Ectodermal cell (in vitro differentiated cells): ENCODE data around the gene ROBO1.

Source experiments
- H3K27ac ChIP-seq: 2 replicates; pipeline ENCODE4 v1.7.0; 2013; ENCODE audit warnings: mild to moderate bottlenecking, low read depth, low read length; ENCODE audit not compliant: insufficient read depth, poor library complexity, severe bottlenecking
- H3K27me3 ChIP-seq: 2 replicates; pipeline ENCODE4 v1.7.0; 2013; ENCODE audit warnings: mild to moderate bottlenecking, low read length; ENCODE audit not compliant: insufficient read depth, control insufficient read depth, poor library complexity, severe bottlenecking
- H3K36me3 ChIP-seq: one replicate; pipeline ENCODE4 v1.7.0; 2013; ENCODE audit warnings: low read length; ENCODE audit not compliant: control insufficient read depth, insufficient read depth
- H3K4me1 ChIP-seq: one replicate; pipeline ENCODE4 v1.7.0; 2013; ENCODE audit warnings: low read length; ENCODE audit not compliant: control insufficient read depth, insufficient read depth
- H3K4me3 ChIP-seq: 2 replicates; pipeline ENCODE4 v1.7.0; 2013; ENCODE audit warnings: low read depth, low read length, control low read depth; ENCODE audit not compliant: insufficient read depth
- H3K9me3 ChIP-seq: 2 replicates; pipeline ENCODE4 v1.7.0; 2013; ENCODE audit warnings: mild to moderate bottlenecking, low read length, moderate library complexity; ENCODE audit not compliant: control insufficient read depth
- WGBS, 2 experiments: methylation state at CpG; one replicate each; pipeline ENCODE4 v1.1.7; 2013; ENCODE audit warnings: missing lambda C conversion rate in 2 of 2; 5-methylcytosine and 5-hydroxymethylcytosine counted together

Gene ROBO1

DNA sequence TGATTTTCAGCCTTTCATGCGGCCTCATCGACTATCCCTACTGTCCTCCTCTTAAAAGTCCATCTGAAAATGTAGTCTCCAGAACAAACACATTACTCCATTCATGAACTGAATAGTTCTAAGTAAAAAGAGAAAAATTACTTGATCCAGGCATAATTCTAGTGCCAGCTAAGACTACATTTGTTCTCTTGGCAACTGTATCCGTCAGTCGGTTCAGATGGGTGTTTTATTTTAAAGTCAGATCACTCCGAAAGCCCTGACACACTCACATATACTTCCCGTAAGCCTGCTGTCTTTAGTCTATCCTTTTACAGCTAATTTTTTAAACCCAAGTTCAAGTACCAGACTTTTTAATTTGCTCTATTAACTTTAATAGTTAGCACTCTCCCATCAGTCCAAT lies 1102.7 kb downstream of the ROBO1 start:
- no peaks in the 10 kb centered on the region for H3K9me3 ChIP-seq
- H3K4me1 ChIP-seq: no peaks in the 10 kb centered on the region
- H3K4me3 ChIP-seq: no peak overlapping the region
- WGBS, 2 experiments: 96 to 99% methylated on average over 6 of the region's 6 CpGs
- H3K27ac ChIP-seq: no peak overlapping the region
- no peaks in the 10 kb centered on the region for H3K27me3 ChIP-seq
- peaks cover 9% of the 10 kb centered on the region for H3K36me3 ChIP-seq

DNA sequence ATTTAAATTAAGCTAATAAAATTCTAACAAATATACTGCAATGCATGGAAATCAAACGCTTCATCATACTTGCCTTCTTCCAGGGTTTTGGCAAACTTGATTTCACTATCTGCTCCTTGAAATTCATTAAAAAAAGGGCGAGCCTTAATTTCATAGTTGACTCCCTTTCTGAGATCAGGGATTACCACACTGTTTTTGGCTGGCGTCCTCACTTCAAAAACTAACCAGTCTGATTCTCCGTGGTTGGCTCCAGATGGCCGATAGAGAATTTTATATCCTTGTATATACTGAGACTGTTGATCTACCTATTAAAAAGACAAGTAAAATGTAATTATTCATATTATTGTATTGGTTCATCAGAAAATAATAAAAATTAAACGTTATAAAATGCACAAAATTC lies 1106.8 kb downstream of the ROBO1 start:
- no peak overlapping the region for H3K4me3 ChIP-seq
- H3K36me3 ChIP-seq: peaks cover 6% of the 10 kb centered on the region
- 92 to 93% methylated on average over 3 to 4 of the region's 6 CpGs for WGBS, 2 experiments
- no peaks in the 10 kb centered on the region for H3K9me3 ChIP-seq
- no peak overlapping the region for H3K27ac ChIP-seq
- no peaks in the 10 kb centered on the region for H3K27me3 ChIP-seq
- H3K4me1 ChIP-seq: no peaks in the 10 kb centered on the region

DNA sequence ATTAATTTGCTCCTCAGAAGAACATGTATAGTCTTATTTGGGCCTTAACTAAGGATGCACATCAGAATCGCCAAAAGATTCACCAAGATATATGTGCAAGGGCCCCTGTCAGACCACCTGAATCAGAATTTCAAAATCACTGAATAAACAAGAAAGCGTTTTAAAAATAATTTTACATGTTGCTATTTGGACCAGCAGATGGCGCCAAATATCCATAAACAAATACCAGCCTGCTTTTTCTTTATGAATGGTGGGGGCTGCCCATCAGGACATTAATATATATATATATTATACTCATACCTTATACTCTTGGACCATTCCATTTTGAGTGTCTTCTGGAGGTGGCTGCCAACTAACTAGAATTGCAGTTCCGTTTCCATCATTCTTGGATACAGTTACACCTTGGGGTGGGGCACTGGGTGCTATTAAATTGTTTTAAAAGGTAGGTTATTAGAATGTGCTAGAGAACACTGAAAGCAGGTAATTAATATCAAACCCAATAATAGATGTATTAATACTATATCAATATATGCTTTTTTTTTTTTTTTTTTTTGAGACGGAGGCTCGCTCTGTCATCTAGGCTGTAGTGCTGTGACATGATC lies 1108.3 kb downstream of the ROBO1 start:
- Histone ChIP-seq H3K9me3 (no peaks in the 10 kb centered on the region), H3K27ac (no peak overlapping the region), H3K4me1 (no peaks in the 10 kb centered on the region), H3K27me3 (no peaks in the 10 kb centered on the region), H3K4me3 (no peak overlapping the region), H3K36me3 (peaks cover 6% of the 10 kb centered on the region)
- 63 to 69% methylated on average over 3 to 5 of the region's 6 CpGs for WGBS, 2 experiments

DNA sequence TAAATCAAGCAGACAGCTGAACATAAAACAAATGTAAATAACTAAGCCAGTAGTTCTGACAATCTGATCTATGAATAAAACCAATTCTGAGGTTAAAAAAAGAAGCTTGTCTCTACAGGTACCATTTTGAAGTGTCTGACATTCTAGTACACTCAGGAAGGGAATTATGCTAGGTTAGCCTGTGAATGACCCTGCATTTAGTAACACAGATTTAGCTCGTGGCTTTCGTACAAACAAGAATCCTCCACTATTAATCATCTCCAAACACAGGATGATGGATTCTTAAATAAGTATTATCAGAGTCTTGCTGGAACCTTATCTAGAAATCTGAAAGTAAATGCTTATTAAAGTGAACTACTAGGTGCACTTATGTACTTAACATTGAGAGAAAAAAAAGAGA lies 1120.1 kb downstream of the ROBO1 start:
- 100% methylated on average over 2 of the region's 2 CpGs; no CpG with 5 or more reads in 1 of the 2 experiments for WGBS, 2 experiments
- Histone ChIP-seq H3K36me3 (no peaks in the 10 kb centered on the region), H3K4me1 (peaks cover 5% of the 10 kb centered on the region), H3K9me3 (no peaks in the 10 kb centered on the region), H3K4me3 (no peak overlapping the region), H3K27ac (peak overlapping the region; percentile 44), H3K27me3 (no peaks in the 10 kb centered on the region)

DNA sequence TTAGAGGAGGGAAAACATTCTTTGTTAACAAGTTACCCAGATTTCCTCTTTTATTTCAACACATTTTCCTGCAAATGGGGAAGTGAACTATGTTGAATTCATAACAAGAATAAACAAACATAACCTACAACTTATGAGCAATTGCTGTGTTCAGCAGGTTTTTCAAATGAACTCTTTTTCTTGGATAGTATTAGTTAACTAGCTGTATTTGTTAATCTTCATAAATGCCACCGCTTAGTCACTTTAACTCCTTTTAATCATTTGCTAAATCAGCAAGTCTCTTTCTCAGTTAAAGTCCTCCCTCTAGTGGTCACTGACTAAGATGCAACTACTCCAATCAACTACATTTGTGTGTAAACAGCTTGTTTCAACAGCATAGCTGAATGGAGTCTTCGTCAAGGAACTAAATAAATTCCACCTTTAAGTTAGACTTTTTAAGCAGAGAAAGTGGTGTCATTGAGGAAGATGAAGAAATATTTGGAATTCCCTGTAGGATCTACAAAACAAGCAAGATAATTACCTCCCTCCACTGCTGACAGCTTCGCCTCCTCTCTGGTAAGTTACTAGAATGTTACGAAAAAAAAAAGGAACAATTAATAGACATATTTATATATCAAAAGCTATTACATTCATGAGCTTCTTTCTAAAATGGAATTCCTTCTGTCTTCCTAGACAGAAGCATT lies 1122.0 kb downstream of the ROBO1 start:
- Histone ChIP-seq H3K9me3 (no peaks in the 10 kb centered on the region), H3K4me3 (no peak overlapping the region), H3K27ac (no peak overlapping the region), H3K36me3 (no peaks in the 10 kb centered on the region), H3K27me3 (no peaks in the 10 kb centered on the region), H3K4me1 (peaks cover 5% of the 10 kb centered on the region)
- 34 to 47% methylated on average over 2 of the region's 4 CpGs for WGBS, 2 experiments

DNA sequence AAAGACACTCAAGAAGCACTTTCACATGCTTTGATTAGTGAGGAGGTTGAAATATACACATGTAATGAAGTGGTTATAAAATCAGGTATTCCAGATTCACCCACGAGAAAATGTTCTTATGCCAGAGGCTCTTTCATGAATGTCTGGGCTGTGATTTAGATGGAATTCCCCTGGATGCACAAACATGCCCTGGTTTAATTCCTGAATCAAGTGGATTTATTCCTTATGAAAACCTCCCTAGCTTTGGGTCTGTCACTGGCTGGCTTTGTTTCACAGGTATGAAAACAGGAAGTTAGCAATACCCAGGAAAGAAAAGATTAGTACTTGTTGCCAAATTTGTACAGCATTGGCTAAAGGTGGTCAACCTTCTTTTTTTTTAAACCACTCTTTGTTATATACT lies 1123.0 kb downstream of the ROBO1 start:
- Histone ChIP-seq H3K4me1 (peaks cover 5% of the 10 kb centered on the region), H3K4me3 (no peak overlapping the region), H3K27me3 (no peaks in the 10 kb centered on the region), H3K9me3 (no peaks in the 10 kb centered on the region), H3K36me3 (no peaks in the 10 kb centered on the region), H3K27ac (no peak overlapping the region)
- WGBS, 2 experiments: 89 to 95% methylated on average over 1 of the region's 1 CpG

DNA sequence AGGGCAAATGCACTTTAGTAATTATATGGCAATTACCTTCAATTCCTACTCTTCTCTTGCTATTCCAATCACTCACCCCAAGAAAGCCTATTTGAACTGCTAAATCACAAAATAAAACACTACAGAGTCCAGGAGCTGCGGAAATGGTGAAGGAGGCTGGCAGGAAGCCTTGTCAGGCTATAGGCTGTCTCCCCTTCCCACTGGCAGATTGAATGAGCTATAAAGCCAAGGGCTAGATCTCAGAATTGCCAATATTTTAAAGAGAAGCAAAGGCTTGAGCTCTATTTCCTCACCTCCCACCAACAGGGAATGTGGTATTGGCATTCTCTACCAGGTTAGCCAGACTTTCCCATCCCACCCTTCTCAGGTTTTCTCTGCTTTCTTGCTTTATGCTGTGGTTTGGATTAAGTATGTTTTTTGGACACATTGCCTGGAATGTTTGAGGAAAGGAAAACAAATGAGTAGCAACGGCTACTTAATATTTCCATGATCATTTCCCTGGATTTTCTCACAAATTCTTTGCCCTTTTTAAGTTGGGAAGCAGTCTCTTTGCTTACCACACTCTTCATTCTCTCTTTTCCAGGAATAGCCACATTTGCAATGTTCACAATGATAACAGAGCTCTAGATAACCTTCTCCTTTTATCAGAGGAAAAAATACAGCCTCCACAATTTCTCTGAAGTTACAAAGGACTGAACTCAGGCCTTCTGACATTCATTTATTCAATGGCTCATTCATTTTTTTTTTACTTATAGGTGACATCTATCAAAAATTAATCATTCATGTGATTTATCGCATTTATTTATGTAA lies 1125.4 kb downstream of the ROBO1 start:
- 95 to 97% methylated on average over 2 of the region's 3 CpGs for WGBS, 2 experiments
- Histone ChIP-seq H3K4me3 (no peak overlapping the region), H3K27ac (no peak overlapping the region), H3K9me3 (no peaks in the 10 kb centered on the region), H3K36me3 (no peaks in the 10 kb centered on the region), H3K27me3 (no peaks in the 10 kb centered on the region), H3K4me1 (no peaks in the 10 kb centered on the region)

DNA sequence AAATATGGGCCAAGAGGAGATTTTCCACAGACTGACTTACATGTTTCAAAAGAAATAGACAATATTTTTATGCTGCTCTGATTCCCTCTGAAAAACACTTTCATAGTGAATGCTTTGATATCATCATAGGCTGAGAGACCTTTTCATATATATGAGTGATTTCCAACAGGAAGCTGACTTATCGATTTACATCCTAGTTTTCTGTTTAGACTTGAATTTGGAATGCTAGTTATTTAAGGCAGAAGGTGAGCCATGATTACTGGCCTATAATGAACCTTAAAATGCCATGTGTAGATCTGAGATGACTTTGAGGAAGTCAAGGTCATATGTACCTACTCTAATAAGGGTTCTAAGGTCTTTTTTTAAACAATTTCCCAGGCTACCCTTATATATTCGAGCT lies 1126.1 kb downstream of the ROBO1 start:
- no peak overlapping the region for H3K27ac ChIP-seq
- H3K27me3 ChIP-seq: no peaks in the 10 kb centered on the region
- H3K9me3 ChIP-seq: no peaks in the 10 kb centered on the region
- H3K4me1 ChIP-seq: no peaks in the 10 kb centered on the region
- H3K4me3 ChIP-seq: no peak overlapping the region
- WGBS, 2 experiments: 100% methylated on average over 1 of the region's 2 CpGs
- no peaks in the 10 kb centered on the region for H3K36me3 ChIP-seq

DNA sequence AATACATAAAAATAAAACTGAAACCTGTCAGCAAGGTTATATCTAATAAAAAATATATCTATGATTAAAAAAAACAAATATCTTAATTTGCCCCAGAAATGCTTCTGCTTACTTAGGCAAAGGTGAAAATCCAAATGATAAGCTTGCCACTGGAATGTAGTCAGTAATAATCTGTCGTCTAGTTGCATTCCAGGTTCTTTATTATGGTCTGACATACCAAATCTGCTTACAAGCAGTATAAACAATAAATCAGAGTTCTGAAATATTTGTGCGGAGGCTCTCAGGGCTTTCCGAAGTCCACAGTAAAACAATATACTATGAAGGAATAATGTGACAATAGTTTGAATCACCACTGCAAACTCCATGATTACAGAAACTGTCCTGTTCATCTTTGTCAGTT lies 1133.5 kb downstream of the ROBO1 start:
- Histone ChIP-seq H3K36me3 (peaks cover 4% of the 10 kb centered on the region), H3K4me1 (no peaks in the 10 kb centered on the region), H3K4me3 (no peak overlapping the region), H3K27me3 (no peaks in the 10 kb centered on the region), H3K27ac (no peak overlapping the region), H3K9me3 (no peaks in the 10 kb centered on the region)
- WGBS, 2 experiments: 95 to 100% methylated on average over 1 to 3 of the region's 3 CpGs

DNA sequence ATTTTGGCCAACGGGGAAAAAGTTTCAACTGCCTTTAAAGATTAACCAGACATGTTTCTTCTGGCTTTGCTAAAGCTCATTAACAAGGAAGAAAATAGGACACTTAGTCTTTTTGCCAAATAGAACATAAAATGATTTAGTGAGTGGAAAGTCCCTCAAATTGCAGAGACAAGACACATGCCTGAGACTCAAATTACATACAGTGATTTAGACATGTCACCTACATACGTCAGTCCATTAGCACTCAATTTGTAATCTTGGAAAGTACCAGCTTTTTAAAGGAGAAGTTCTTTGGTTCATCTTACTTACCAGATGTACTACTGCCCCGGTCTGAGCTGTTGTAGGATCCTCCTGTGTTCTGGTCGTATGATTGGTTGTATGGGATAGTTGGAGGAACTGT lies 1134.2 kb downstream of the ROBO1 start:
- Histone ChIP-seq H3K4me3 (no peak overlapping the region), H3K27ac (no peak overlapping the region), H3K27me3 (no peaks in the 10 kb centered on the region), H3K4me1 (no peaks in the 10 kb centered on the region), H3K9me3 (no peaks in the 10 kb centered on the region), H3K36me3 (peaks cover 4% of the 10 kb centered on the region)
- 85 to 92% methylated on average over 2 to 4 of the region's 4 CpGs for WGBS, 2 experiments
